DOHH2 (cell line): Measurements from ENCODE around the gene TRPM2.

Experiments
- H3F3A ChIP-seq: fragments of 200-600 bp; sonication (generic), shearing (Covaris generic); 2 replicates; pipeline ENCODE4 v1.6.0; 2016; ENCODE audit warnings: antibody characterized with exemption, mild to moderate bottlenecking; ENCODE audit not compliant: control insufficient read depth, insufficient read depth
- H3K27ac ChIP-seq: fragments of 200-600 bp; sonication (generic); 2 replicates; pipeline ENCODE4 v1.5.1; 2014; ENCODE audit warnings: low read depth, mild to moderate bottlenecking, low read length, moderate library complexity
- H3K27me3 ChIP-seq: fragments of 200-600 bp; sonication (generic); 2 replicates; pipeline ENCODE4 v1.6.1; 2014; ENCODE audit warnings: mild to moderate bottlenecking, low read length, mixed read lengths; ENCODE audit not compliant: control insufficient read depth
- H3K36me3 ChIP-seq: fragments of 200-600 bp; sonication (generic); 2 replicates; pipeline ENCODE4 v1.6.1; 2014; ENCODE audit warnings: mild to moderate bottlenecking, low read length, moderate library complexity, mixed read lengths; ENCODE audit not compliant: control insufficient read depth
- H3K4me1 ChIP-seq: fragments of 200-600 bp; sonication (generic); 2 replicates; pipeline ENCODE4 v1.6.1; 2014; ENCODE audit warnings: mild to moderate bottlenecking, low read length, mixed read lengths; ENCODE audit not compliant: control insufficient read depth
- H3K4me2 ChIP-seq: fragments of 200-600 bp; sonication (generic); 2 replicates; pipeline ENCODE4 v1.6.0; 2014; ENCODE audit warnings: mild to moderate bottlenecking, low read length, moderate library complexity
- H3K4me3 ChIP-seq: fragments of 200-600 bp; sonication (generic); 2 replicates; pipeline ENCODE4 v1.5.1; 2014; ENCODE audit warnings: mild to moderate bottlenecking, low read length, mixed read lengths
- H3K79me2 ChIP-seq: fragments of 200-600 bp; sonication (generic); 2 replicates; pipeline ENCODE4 v1.6.1; 2014; ENCODE audit warnings: mild to moderate bottlenecking, low read length, mixed read lengths; ENCODE audit not compliant: control insufficient read depth
- H3K9me2 ChIP-seq: fragments of 200-600 bp; sonication (generic); replicated peaks from 2 replicates; pipeline ENCODE4 v1.6.1; 2014; ENCODE audit warnings: mild to moderate bottlenecking, low read length, mixed read lengths; ENCODE audit not compliant: control insufficient read depth
- H3K9me3 ChIP-seq: fragments of 200-600 bp; sonication (generic); 2 replicates; pipeline ENCODE4 v1.6.1; 2014; ENCODE audit warnings: antibody characterized with exemption, low read length, mixed read lengths; ENCODE audit not compliant: control insufficient read depth, insufficient read depth
- H4K20me1 ChIP-seq: fragments of 200-600 bp; sonication (generic); 2 replicates; pipeline ENCODE4 v1.6.0; 2014; ENCODE audit warnings: low read depth, mild to moderate bottlenecking, antibody characterized with exemption, low read length, moderate library complexity; ENCODE audit not compliant: control insufficient read depth, insufficient read depth
- CTCF ChIP-seq: fragments of 200-600 bp; sonication (generic); IDR thresholded peaks from one replicate; pipeline ENCODE4 v1.5.1; 2014; ENCODE audit warnings: antibody characterized with exemption, mild to moderate bottlenecking, low read depth, low read length; ENCODE audit not compliant: poor library complexity, severe bottlenecking
- EZH2phosphoT487 ChIP-seq: fragments of 200-600 bp; sonication (generic); IDR thresholded peaks from 2 replicates; pipeline ENCODE4 v1.6.1; 2017; ENCODE audit warnings: borderline replicate concordance, mild to moderate bottlenecking, antibody characterized with exemption, low read length, moderate library complexity, mixed read lengths

TRPM2 gene

GRCh38 chr21:44490405-44490804 is 137.0 kb downstream of the TRPM2 start:
- H3F3A ChIP-seq: no peaks in the 10 kb centered on the region
- no peaks in the 10 kb centered on the region for H3K36me3 ChIP-seq
- no peaks in the 10 kb centered on the region for H3K27me3 ChIP-seq
- no peaks in the 10 kb centered on the region for H4K20me1 ChIP-seq
- no peak overlapping the region for H3K27ac ChIP-seq
- H3K4me3 ChIP-seq: no peak overlapping the region
- TF ChIP-seq CTCF: no peak
- TF ChIP-seq EZH2phosphoT487: no peak
- H3K79me2 ChIP-seq: no peaks in the 10 kb centered on the region
- H3K9me2 ChIP-seq: no peaks in the 10 kb centered on the region
- H3K4me1 ChIP-seq: no peaks in the 10 kb centered on the region
- no peak overlapping the region for H3K4me2 ChIP-seq
- H3K9me3 ChIP-seq: peaks cover 22% of the 10 kb centered on the region

- Histone ChIP-seq H3K4me1 (no peaks in the 10 kb centered on the region), H3K27me3 (no peaks in the 10 kb centered on the region), H3F3A (no peaks in the 10 kb centered on the region), H3K4me2 (no peak overlapping the region), H4K20me1 (no peaks in the 10 kb centered on the region), H3K4me3 (no peak overlapping the region), H3K9me2 (no peaks in the 10 kb centered on the region), H3K79me2 (no peaks in the 10 kb centered on the region), H3K9me3 (peaks cover 22% of the 10 kb centered on the region), H3K27ac (no peak overlapping the region), H3K36me3 (no peaks in the 10 kb centered on the region)
- TF ChIP-seq CTCF (no peak), EZH2phosphoT487 (no peak)
These were observed 137.4 kb downstream of the TRPM2 start for GRCh38 chr21:44490816-44491215.
